Adipocyte (in vitro differentiated cells): ENCODE measurements around the gene TYW1.
"Not testable (repeated sequence)": the region's sequence is repeated elsewhere in the genome, so short reads cannot be mapped to it uniquely, and the experiment has no call there.

Source experiments
- DNase-seq: peaks from one replicate; pipeline ENCODE4 v3.0.0-alpha.2; 2015; ENCODE audit warnings: low read depth
- H3K27me3 ChIP-seq: replicated peaks from 2 replicates; pipeline ENCODE4 v1.7.0; 2013; ENCODE audit warnings: mild to moderate bottlenecking, low read length, moderate library complexity; ENCODE audit not compliant: control insufficient read depth, insufficient read depth
- H3K36me3 ChIP-seq: 2 replicates; pipeline ENCODE4 v1.7.0; 2013; ENCODE audit warnings: low read length, mild to moderate bottlenecking, moderate library complexity; ENCODE audit not compliant: control insufficient read depth, insufficient read depth, severe bottlenecking
- H3K4me1 ChIP-seq: 2 replicates; pipeline ENCODE4 v1.7.0; 2013; ENCODE audit warnings: mild to moderate bottlenecking, low read length, moderate library complexity; ENCODE audit not compliant: control insufficient read depth, insufficient read depth
- H3K4me3 ChIP-seq: 2 replicates; pipeline ENCODE4 v1.7.0; 2013; ENCODE audit warnings: mild to moderate bottlenecking, low read length, moderate library complexity
- H3K9ac ChIP-seq: 2 replicates; pipeline ENCODE4 v1.7.0; 2013; ENCODE audit warnings: mild to moderate bottlenecking, low read length, moderate library complexity
- H3K9me3 ChIP-seq: 2 replicates; pipeline ENCODE4 v1.7.0; 2013; ENCODE audit warnings: mild to moderate bottlenecking, low read length, moderate library complexity; ENCODE audit not compliant: control insufficient read depth

TYW1 gene

DNA sequence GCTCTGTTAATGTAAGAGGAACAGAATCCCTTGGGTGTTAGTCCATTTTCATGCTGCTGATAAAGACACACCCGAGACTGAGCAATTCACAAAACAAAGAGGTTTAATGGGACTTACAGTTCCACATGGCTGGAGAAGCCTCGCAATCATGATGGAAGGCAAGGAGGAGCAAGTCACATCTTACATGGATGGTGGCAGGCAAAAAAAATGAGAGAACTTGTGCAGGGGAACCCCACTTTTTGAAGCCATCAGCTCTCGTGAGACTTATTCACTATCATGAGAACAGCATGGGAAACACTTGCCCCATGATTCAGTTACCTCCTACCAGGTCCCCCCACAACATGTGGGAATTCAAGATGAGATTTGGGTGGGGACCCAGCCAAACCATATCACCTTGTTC lies 143.2 kb downstream of the TYW1 start:
- not testable (repeated sequence) for H3K27me3 ChIP-seq, H3K36me3 ChIP-seq, H3K9me3 ChIP-seq, H3K4me3 ChIP-seq, DNase-seq, H3K9ac ChIP-seq, H3K4me1 ChIP-seq

GRCh38 chr7:67141001-67141400 lies 144.4 kb downstream of the TYW1 start:
- H3K9ac ChIP-seq, H3K27me3 ChIP-seq, H3K36me3 ChIP-seq, DNase-seq, H3K9me3 ChIP-seq, H3K4me3 ChIP-seq, H3K4me1 ChIP-seq: not testable (repeated sequence)

- not testable (repeated sequence) for H3K27me3 ChIP-seq, H3K9ac ChIP-seq, H3K4me3 ChIP-seq, DNase-seq, H3K9me3 ChIP-seq, H3K36me3 ChIP-seq, H3K4me1 ChIP-seq
These were observed 146.6 kb downstream of the TYW1 start for GRCh38 chr7:67143091-67143786.

DNA sequence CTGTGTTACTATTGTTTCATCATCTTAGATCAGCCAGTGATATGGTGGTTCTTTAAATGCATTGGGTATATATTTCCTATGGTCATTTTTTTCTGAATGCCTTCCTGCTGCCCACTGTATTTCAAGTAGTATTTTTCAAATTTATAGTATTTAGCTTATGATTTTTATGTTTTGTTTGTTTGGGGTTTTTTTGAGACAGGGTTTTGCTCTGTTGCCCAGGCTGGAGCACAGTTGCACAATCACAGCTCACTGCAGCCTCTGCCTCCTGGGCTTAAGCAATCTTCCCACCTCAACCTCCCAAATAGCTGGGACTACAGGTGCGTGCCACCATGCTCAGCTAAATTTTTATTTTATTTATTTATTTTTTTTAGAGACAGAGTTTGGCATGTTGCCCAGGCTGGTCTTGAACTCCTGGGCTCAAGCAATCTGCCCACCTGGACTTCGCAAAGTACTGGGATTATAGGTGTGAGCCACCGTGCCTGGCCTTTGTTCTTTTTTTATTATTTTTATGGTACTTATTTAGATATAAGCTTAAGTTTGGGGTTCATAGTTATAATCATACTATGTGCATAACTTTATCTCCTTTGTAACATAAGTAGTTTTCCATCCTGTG lies 149.1 kb downstream of the TYW1 start:
- not testable (repeated sequence) for H3K9ac ChIP-seq, H3K36me3 ChIP-seq, H3K4me1 ChIP-seq, H3K9me3 ChIP-seq, H3K4me3 ChIP-seq, H3K27me3 ChIP-seq, DNase-seq

GRCh38 chr7:67149131-67149530 lies 152.5 kb downstream of the TYW1 start:
- not testable (repeated sequence) for H3K36me3 ChIP-seq, H3K4me1 ChIP-seq, H3K27me3 ChIP-seq, DNase-seq, H3K9me3 ChIP-seq, H3K4me3 ChIP-seq, H3K9ac ChIP-seq

DNA sequence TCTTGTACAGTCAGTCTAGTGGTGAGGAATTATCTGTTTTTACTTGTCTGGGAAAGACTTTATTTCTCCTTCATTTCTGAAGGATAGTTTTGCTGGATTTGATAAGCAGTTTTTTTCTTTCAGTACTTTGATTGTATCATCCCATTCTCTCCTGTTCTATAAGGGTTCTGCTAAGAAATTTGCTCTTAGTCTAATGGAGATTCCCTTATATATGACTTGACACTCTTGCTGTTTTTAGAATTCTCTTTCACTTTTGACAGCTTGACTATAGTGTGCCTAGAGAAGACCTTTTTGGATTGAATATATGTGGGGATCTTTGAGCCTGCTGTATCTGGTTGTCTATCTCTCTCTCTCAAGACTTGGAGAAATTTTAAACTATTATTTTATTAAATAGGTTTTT lies 157.7 kb downstream of the TYW1 start:
- not testable (repeated sequence) for DNase-seq, H3K27me3 ChIP-seq, H3K9me3 ChIP-seq, H3K4me3 ChIP-seq, H3K9ac ChIP-seq, H3K4me1 ChIP-seq, H3K36me3 ChIP-seq

- not testable (repeated sequence) for DNase-seq, H3K9ac ChIP-seq, H3K9me3 ChIP-seq
These were observed 159.4 kb downstream of the TYW1 start for GRCh38 chr7:67156064-67156463.

DNA sequence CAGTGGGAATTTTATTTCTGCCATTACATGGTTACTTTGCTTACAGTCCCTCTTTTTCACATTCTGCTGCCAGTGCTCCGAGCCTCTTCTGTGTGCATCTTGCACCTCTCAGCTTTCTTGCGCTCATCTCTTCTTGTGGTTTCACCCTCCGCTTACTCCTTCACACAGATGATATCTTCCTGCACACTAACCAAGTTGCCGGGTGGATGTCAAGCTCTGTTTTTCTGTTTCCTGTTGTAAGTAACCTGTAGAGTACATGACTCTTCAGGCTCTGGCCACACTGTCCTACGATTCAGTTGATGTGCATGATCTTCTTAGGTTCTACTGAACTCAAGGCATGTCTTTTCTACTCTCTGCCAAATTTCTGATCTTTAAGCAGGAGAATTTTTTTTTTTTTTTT lies 166.7 kb downstream of the TYW1 start:
- not testable (repeated sequence) for H3K27me3 ChIP-seq, H3K9me3 ChIP-seq, H3K9ac ChIP-seq, DNase-seq, H3K4me3 ChIP-seq, H3K4me1 ChIP-seq, H3K36me3 ChIP-seq

More at GRCh38 chr7:67156064-67156463, 159.4 kb downstream of the TYW1 start:
- H3K36me3 ChIP-seq, H3K4me3 ChIP-seq, H3K4me1 ChIP-seq, H3K27me3 ChIP-seq: not testable (repeated sequence)

DNA sequence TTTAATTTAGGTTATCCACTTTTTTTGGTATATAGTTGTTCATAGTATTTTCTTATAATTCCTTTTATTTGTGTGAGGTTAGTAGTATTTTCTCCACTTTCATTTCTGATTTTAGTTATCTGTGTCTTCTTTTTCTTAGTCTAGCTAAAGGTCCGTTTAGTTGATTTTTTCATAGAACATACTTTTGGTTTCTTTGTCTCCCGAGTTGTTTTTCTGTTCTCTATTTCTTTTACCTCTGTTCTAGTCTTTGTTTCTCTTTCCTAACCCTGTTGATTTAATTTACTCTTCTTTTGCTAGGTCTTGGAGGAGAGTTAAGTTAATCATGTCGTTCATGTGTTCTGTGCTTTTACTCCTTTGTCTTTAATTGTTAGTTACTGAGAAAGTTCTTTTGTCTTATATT lies 174.5 kb downstream of the TYW1 start:
- not testable (repeated sequence) for H3K36me3 ChIP-seq, H3K9me3 ChIP-seq, H3K27me3 ChIP-seq, DNase-seq, H3K9ac ChIP-seq, H3K4me3 ChIP-seq, H3K4me1 ChIP-seq

GRCh38 chr7:67176730-67177129 lies 180.1 kb downstream of the TYW1 start:
- not testable (repeated sequence) for DNase-seq, H3K4me3 ChIP-seq, H3K36me3 ChIP-seq, H3K27me3 ChIP-seq, H3K9ac ChIP-seq, H3K4me1 ChIP-seq, H3K9me3 ChIP-seq

DNA sequence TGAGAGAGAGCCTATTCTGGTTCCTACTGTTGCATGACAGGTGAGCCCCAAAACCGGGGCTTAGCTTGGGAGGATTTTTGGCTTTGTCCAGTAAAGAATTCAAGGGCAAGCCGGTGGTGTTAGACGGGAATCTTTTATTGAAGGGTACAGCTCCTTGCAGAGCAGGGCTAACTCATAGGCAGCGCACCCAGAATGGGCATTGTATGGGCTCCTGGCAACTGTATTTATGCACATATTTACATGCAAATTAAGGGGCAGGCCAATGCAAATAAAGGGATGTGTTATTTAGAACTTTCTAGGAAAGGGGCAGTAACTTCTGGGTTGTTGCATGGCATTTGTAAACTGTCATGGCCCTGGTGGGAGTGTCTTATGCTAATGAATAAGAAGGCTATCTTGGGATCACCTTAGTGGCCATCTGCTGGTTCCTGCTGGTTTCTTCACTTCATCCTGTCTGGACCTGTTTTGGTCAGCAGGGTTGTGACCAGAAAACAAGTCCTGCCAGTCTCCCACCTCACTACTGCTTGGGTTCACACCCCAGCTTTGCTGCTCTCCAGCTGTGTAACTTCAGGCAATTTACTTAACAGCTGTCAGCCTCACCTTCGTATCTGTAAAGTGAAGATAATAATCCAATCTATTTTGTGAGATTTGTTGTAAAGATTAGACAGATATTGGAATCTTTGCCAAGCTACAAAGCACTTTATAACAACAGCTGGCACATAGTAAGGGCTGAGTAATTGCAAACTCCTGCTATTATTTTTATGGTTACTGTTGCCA lies 182.5 kb downstream of the TYW1 start:
- not testable (repeated sequence) for H3K9me3 ChIP-seq, DNase-seq, H3K4me1 ChIP-seq, H3K36me3 ChIP-seq, H3K9ac ChIP-seq, H3K27me3 ChIP-seq, H3K4me3 ChIP-seq
